Right forelimb (tissue), 1 donor: ENCODE results near the gene IRX4.

Experiments
- DNase-seq: peaks from one replicate; pipeline ENCODE4 v3.0.0-alpha.2; 2018

The IRX4 gene

GRCh38 chr5:1882337-1883119 is at the start of gene IRX4:
Gene IRX4 (minus strand): TSS chr5:1882925. CDS start chr5:1882647, 278 bp downstream.
- no peak for DNase-seq

GRCh38 chr5:1931604-1932231 is 49.0 kb upstream of the IRX4 start:
- peak; percentile 70 for DNase-seq

GRCh38 chr5:1930880-1931603 is 48.3 kb upstream of the IRX4 start:
- peak; percentile 76 for DNase-seq

- no peak for DNase-seq
Measured at GRCh38 chr5:1930501-1930879, 47.8 kb upstream of the IRX4 start.

GRCh38 chr5:1929108-1929991 is 46.6 kb upstream of the IRX4 start:
- DNase-seq, result no peak

- DNase-seq, result no peak
Measured at GRCh38 chr5:1926471-1927341, 44.0 kb upstream of the IRX4 start.

GRCh38 chr5:1926071-1926440 is 43.3 kb upstream of the IRX4 start:
- DNase-seq, result no peak

GRCh38 chr5:1925111-1926070 is 42.7 kb upstream of the IRX4 start:
- no peak for DNase-seq

GRCh38 chr5:1923766-1924165 is 41.0 kb upstream of the IRX4 start:
- no peak for DNase-seq

- DNase-seq, result no peak
Measured at GRCh38 chr5:1923341-1923740, 40.6 kb upstream of the IRX4 start.

GRCh38 chr5:1921711-1922110 is 39.0 kb upstream of the IRX4 start:
- no peak for DNase-seq

- DNase-seq, result no peak
Measured at GRCh38 chr5:1919750-1920149, 37.0 kb upstream of the IRX4 start.

GRCh38 chr5:1919209-1919566 is 36.5 kb upstream of the IRX4 start:
- no peak for DNase-seq

GRCh38 chr5:1918488-1919208 is 35.9 kb upstream of the IRX4 start:
- no peak for DNase-seq

GRCh38 chr5:1917830-1918487 is 35.2 kb upstream of the IRX4 start:
- DNase-seq, result no peak

- DNase-seq, result peak; percentile 39
Measured at GRCh38 chr5:1916041-1917001, 33.6 kb upstream of the IRX4 start.

GRCh38 chr5:1915316-1915715 is 32.6 kb upstream of the IRX4 start:
- DNase-seq, result no peak

GRCh38 chr5:1914471-1914870 is 31.7 kb upstream of the IRX4 start:
- DNase-seq, result peak; percentile 13
